PC-3 (cell line): ENCODE measurements around the gene TAF9. TPM values are rescaled to one million over a fixed set of nuclear protein-coding genes. Genes with fewer than 3 reads are reported as not detected.
A peak's percentile ranks its signal among the peaks of the same experiment; 100 is the strongest.
"Not testable (repeated sequence)": the region's sequence is repeated elsewhere in the genome, so short reads cannot be mapped to it uniquely, and the experiment has no call there.

Experiments used
- ATAC-seq: fragments of 200-7000 bp; cut with Tn5 transposase; 2 replicates; pipeline ENCODE4 v1.9.1; 2020; ENCODE audit warnings: mild to moderate bottlenecking, moderate library complexity
- BruUV-seq: library from RNA; stranded (reverse); fragments of 400-500 nt; replicated peaks from 2 replicates; lab custom pipeline; 2021; lab: Mats Ljungman, UMichigan
- CTCF ChIA-PET: fragments of 300-600 bp; sonication (Branson Sonifier 250); formaldehyde crosslinking; loops from one replicate; lab custom pipeline; 2022; ENCODE audit warnings: antibody characterized with exemption; lab: Charles Lee
- POLR2A ChIA-PET: fragments of 300-600 bp; sonication (Branson Sonifier 250); formaldehyde crosslinking; loops from one replicate; lab custom pipeline; 2022; ENCODE audit warnings: antibody characterized with exemption; ENCODE audit not compliant: unreplicated experiment; lab: Charles Lee
- DNase-seq: peaks from one replicate; pipeline ENCODE4 v3.0.0-alpha.2; 2015
- H2AFZ ChIP-seq: fragments of 300-600 bp; sonication (generic); 2 replicates; pipeline ENCODE4 v1.6.0; 2016; ENCODE audit warnings: antibody characterized with exemption, low read length
- H3F3A ChIP-seq: fragments of 300-600 bp; sonication (generic); one replicate; pipeline ENCODE4 v1.6.0; 2017; ENCODE audit warnings: antibody characterized with exemption, low read length, control low read depth, mild to moderate bottlenecking; ENCODE audit not compliant: unreplicated experiment
- H3K27ac ChIP-seq: fragments of 300-600 bp; sonication (generic); 2 replicates; pipeline ENCODE4 v1.5.1; 2016; ENCODE audit warnings: mild to moderate bottlenecking, low read length
- H3K27me3 ChIP-seq: fragments of 300-600 bp; sonication (generic); 2 replicates; pipeline ENCODE4 v1.6.1; 2016; ENCODE audit warnings: low read length, mixed read lengths
- H3K36me3 ChIP-seq: fragments of 300-600 bp; sonication (generic); 2 replicates; pipeline ENCODE4 v1.6.1; 2016; ENCODE audit warnings: low read depth, mixed run types, low read length, mixed read lengths
- H3K4me1 ChIP-seq: fragments of 300-600 bp; sonication (generic); 2 replicates; pipeline ENCODE4 v1.5.1; 2016; ENCODE audit warnings: low read length; ENCODE audit not compliant: insufficient read depth
- H3K4me2 ChIP-seq: fragments of 300-600 bp; sonication (generic); 2 replicates; pipeline ENCODE4 v1.6.0; 2016; ENCODE audit warnings: low read length
- H3K4me3 ChIP-seq: fragments of 300-600 bp; sonication (generic); 2 replicates; pipeline ENCODE4 v1.5.1; 2016; ENCODE audit warnings: mild to moderate bottlenecking, low read length, mixed read lengths
- H3K79me2 ChIP-seq: fragments of 300-600 bp; sonication (generic); 2 replicates; pipeline ENCODE4 v1.6.1; 2017; ENCODE audit warnings: low read length, mixed read lengths
- H3K9ac ChIP-seq: fragments of 300-600 bp; sonication (generic); 2 replicates; pipeline ENCODE4 v1.6.0; 2016; ENCODE audit warnings: mild to moderate bottlenecking, low read length
- H3K9me2 ChIP-seq: fragments of 300-600 bp; sonication (generic); replicated peaks from 2 replicates; pipeline ENCODE4 v1.6.1; 2016; ENCODE audit warnings: mixed run types, low read length, mixed read lengths
- H3K9me3 ChIP-seq: fragments of 300-600 bp; sonication (generic); 2 replicates; pipeline ENCODE4 v1.6.1; 2016; ENCODE audit warnings: low read length, mixed read lengths
- H4K20me1 ChIP-seq: fragments of 300-600 bp; sonication (generic); 2 replicates; pipeline ENCODE4 v1.6.1; 2016; ENCODE audit warnings: low read length, mixed read lengths
- CTCF ChIP-seq: fragments of 300-600 bp; sonication (generic); conservative IDR thresholded peaks from 2 replicates; pipeline ENCODE4 v1.5.1; 2017; ENCODE audit warnings: antibody characterized with exemption, low read depth, mild to moderate bottlenecking, low read length
- EZH2 ChIP-seq: fragments of 300-600 bp; sonication (generic); IDR thresholded peaks from one replicate; pipeline ENCODE4 v1.6.1; 2017; ENCODE audit warnings: antibody characterized with exemption, mild to moderate bottlenecking, low read length; ENCODE audit not compliant: unreplicated experiment
- EZH2phosphoT487 ChIP-seq: fragments of 300-600 bp; sonication (generic); IDR thresholded peaks from 2 replicates; pipeline ENCODE4 v1.6.1; 2018; ENCODE audit warnings: mild to moderate bottlenecking, antibody characterized with exemption, low read length, borderline replicate concordance
- intact Hi-C: fragments of 100-400 bp; cut with micrococcal nuclease; formaldehyde crosslinking; loops from 2 replicates; pipeline ENCODE4 v1.9.0; 2023
- total RNA-seq: library from RNA; depleted of rRNA; stranded (reverse); fragments of >200 nt; gene quantifications from 2 replicates; pipeline ENCODE4 v1.2.3, GENCODE V29; 2014

TAF9 gene
- total RNA-seq, 1 experiment from 2014 or later: 61.3 TPM

DNA sequence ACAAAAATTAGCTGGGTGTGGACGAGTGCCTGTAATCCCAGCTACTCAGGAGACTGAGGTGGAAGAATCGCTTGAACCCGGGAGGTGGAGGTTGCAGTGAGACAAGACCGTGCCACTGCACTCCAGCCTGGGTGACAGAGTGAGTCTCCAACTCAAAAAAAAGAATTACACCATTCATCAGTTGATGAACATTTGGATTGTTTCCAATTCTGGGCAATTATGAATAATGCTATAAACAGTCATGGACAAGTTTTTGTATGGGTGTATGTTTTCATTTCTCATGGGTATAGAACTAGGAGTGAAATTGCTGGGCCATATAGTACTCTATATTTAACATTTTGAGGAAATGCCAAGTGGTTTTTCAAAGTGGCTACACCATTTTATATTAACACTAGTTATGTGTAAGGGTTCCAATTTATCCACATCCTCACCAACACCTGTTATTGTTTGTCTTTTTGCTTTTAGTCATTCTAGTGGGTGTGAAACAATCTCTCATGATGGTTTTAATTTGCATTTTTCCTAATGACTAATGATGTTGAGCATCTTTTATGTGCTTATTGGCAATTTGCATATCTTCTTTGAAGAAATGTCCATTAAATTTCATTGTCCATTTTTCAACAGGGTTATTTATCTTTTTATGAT lies 27.7 kb downstream of the TAF9 start:
- DNase-seq: peak; percentile 24
- Histone ChIP-seq H3K79me2 (no peaks in the 10 kb centered on the region), H3K9me3 (no peaks in the 10 kb centered on the region), H3K36me3 (no peaks in the 10 kb centered on the region), H3K4me1 (no peaks in the 10 kb centered on the region), H3K27me3 (no peaks in the 10 kb centered on the region), H3K9me2 (no peaks in the 10 kb centered on the region), H3F3A (no peaks in the 10 kb centered on the region), H3K4me3 (no peak overlapping the region), H3K27ac (no peak overlapping the region), H4K20me1 (no peaks in the 10 kb centered on the region), H3K4me2 (no peak overlapping the region), H3K9ac (no peak overlapping the region), H2AFZ (no peak overlapping the region)
- no TSS peak for BruUV-seq
- TF ChIP-seq EZH2phosphoT487 (no peak), EZH2 (no peak), CTCF (no peak)
- ChIA-PET CTCF (no interaction called here), POLR2A (no interaction called here)
- ATAC-seq: no peak
- intact Hi-C loops: no loop called here

DNA sequence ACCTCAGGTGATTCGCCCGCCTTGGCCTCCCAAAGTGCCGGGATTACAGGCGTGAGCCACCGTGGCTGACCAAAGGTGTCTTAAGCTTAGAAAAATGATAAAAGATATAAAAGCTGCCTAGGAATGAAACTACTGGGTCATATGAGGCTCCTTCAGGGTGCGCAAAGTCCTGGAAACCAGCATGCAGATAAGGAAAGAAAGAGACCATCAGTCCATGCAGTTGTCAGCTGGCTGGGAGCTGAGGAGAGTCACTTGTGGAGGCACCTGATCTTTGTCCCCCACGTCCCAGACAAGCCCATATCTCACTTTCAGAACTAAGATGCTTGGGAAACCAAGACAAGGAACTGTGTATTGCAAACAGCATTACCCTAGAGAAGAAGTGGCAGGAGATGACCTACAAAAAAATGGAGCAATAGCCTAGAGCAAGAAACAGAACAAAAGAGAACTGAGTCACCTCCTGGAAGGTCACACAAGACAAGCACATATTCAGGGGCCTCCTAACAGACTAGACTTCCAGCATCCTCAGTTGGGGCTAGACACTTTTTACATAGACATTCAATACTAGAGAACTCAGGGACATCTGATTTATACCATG lies 33.9 kb downstream of the TAF9 start:
- no peaks in the 10 kb centered on the region for H3K9me2 ChIP-seq
- ChIA-PET CTCF (interaction anchor here (1.8 kb wide), 1 partner anchor 242 kb away, joined by 11 read pairs; the partner anchor contains the start of gene SLC30A5), POLR2A (no interaction called here)
- no peak overlapping the region for H3K27ac ChIP-seq
- peak; percentile 24 for DNase-seq
- TF ChIP-seq CTCF (no peak), EZH2 (no peak), EZH2phosphoT487 (no peak)
- no peaks in the 10 kb centered on the region for H3K9me3 ChIP-seq
- H3K4me2 ChIP-seq: no peak overlapping the region
- H3F3A ChIP-seq: peaks cover 4% of the 10 kb centered on the region
- peaks cover 8% of the 10 kb centered on the region for H3K4me1 ChIP-seq
- no peaks in the 10 kb centered on the region for H4K20me1 ChIP-seq
- no peak overlapping the region for H2AFZ ChIP-seq
- intact Hi-C loops: no loop called here
- no peak overlapping the region for H3K9ac ChIP-seq
- peaks cover 16% of the 10 kb centered on the region for H3K79me2 ChIP-seq
- ATAC-seq: no peak; the same call in 1 of the 2 replicates
- H3K27me3 ChIP-seq: no peaks in the 10 kb centered on the region
- no peaks in the 10 kb centered on the region for H3K36me3 ChIP-seq
- no TSS peak for BruUV-seq
- H3K4me3 ChIP-seq: no peak overlapping the region

DNA sequence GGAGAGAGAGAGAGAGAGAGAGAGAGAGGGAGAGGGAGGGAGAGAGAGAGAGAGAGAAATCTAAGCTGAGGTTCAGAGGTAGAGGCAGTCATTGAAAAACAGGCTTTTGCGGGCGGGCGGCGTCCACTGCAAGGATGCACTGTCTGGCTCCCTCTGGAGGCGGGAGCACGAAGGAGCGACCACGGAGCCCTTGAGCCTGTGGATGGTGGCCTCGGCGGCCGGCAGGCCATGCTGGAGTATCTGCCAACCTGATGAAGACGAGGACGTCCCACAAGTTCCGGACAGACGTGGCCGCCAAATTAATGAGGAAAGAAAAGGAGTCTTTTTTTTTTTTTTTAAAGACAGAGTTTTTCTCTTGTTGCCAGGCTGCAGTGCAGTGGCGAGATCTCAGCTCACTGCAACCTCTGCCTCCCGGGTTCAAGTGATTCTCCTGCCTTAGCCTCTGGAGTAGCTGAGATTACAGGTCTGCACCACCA lies 34.5 kb downstream of the TAF9 start:
- Histone ChIP-seq H3K9me3 (no peaks in the 10 kb centered on the region), H3K4me1 (peaks cover 8% of the 10 kb centered on the region), H3K27ac (no peak overlapping the region), H3K79me2 (peaks cover 16% of the 10 kb centered on the region), H3K27me3 (no peaks in the 10 kb centered on the region), H2AFZ (peak overlapping the region; percentile 48; the same call in 1 of the 2 replicates), H3K4me2 (peak overlapping the region; percentile 16; the same call in 1 of the 2 replicates), H3K4me3 (no peak overlapping the region), H3K9me2 (no peaks in the 10 kb centered on the region), H3F3A (peaks cover 4% of the 10 kb centered on the region), H4K20me1 (no peaks in the 10 kb centered on the region), H3K9ac (no peak overlapping the region), H3K36me3 (no peaks in the 10 kb centered on the region)
- DNase-seq: peak; percentile 74
- ATAC-seq: peak; percentile 57
- ChIA-PET POLR2A (no interaction called here), CTCF (interaction anchor here (1.0 to 1.8 kb wide), 2 partner anchors 63 to 241 kb away, joined by 4 to 11 read pairs; partner anchors contain the start of gene SLC30A5)
- TF ChIP-seq CTCF (peak; percentile 67), EZH2phosphoT487 (no peak)
- intact Hi-C loops: loop anchor here (5.0 kb wide), 1 partner anchor 32 kb away; the partner anchor contains the start of genes AK6, RAD17 and TAF9
- BruUV-seq: no TSS peak

GRCh38 chr5:69333668-69334315 lies 35.5 kb downstream of the TAF9 start:
- not testable (repeated sequence) for H3K27ac ChIP-seq, H3F3A ChIP-seq, H3K27me3 ChIP-seq, H3K4me2 ChIP-seq, H3K36me3 ChIP-seq, H4K20me1 ChIP-seq, H3K9me2 ChIP-seq, H3K4me3 ChIP-seq, DNase-seq, H3K9ac ChIP-seq, BruUV-seq, ATAC-seq, H3K9me3 ChIP-seq, H2AFZ ChIP-seq
- Histone ChIP-seq H3K4me1 (peaks cover 16% of the 10 kb centered on the region), H3K79me2 (peaks cover 16% of the 10 kb centered on the region)
- intact Hi-C loops: loop anchor here (5.0 kb wide), 1 partner anchor 34 kb away; the partner anchor contains the start of genes AK6, RAD17 and TAF9
- ChIA-PET CTCF (interaction anchor here (1.0 to 1.8 kb wide), 2 partner anchors 62 to 240 kb away, joined by 4 to 11 read pairs; partner anchors contain the start of gene SLC30A5), POLR2A (interaction anchor here (0.6 kb wide), 1 partner anchor 99 kb away, joined by 3 read pairs; the partner anchor contains the start of gene CDK7)
